Measurements from ENCODE around the gene GSTA2.
"Not testable (repeated sequence)": the region's sequence is repeated elsewhere in the genome, so short reads cannot be mapped to it uniquely, and the experiment has no call there.

- not testable (repeated sequence) for TF ChIP-seq CTCF (IDR thresholded peaks at IDR 0.05; ENCODE audit: insufficient read depth, low read length, poor library complexity, severe bottlenecking); EZH2phosphoT487 (conservative IDR thresholded peaks at IDR 0.05; ENCODE audit: low read length)
Observed at GRCh38 chr6:52782209-52782608, 18.9 kb upstream of the GSTA2 start.
